ENCODE measurements around the gene GPNMB. TPM values are rescaled to one million over a fixed set of nuclear protein-coding genes. Genes with fewer than 3 reads are reported as not detected.
"Not testable (repeated sequence)": the region's sequence is repeated elsewhere in the genome, so short reads cannot be mapped to it uniquely, and the experiment has no call there.

GPNMB gene
- under 1 TPM in 1 of 2 experiments, not detected in 1; 0.43 TPM for total RNA-seq

GRCh38 chr7:23246555-23246954 lies at the start of gene GPNMB:
TSS of gene GPNMB (plus strand) at chr7:23246775. CDS start at chr7:23246858, 83 bp downstream.
- no peak within 1 kb of the TSS for H3K4me3 Mint-ChIP-seq
- ChIA-PET POLR2A (no interaction called here), CTCF (no interaction called here)
- H3K9me3 Mint-ChIP-seq, result no peaks in the 10 kb centered on the region
- DNase-seq, result no peak
- H3K27me3 Mint-ChIP-seq, result peaks cover 53% of the 10 kb centered on the region
- no peak within 1 kb of the TSS for H3K27ac Mint-ChIP-seq
- no peaks in the 10 kb centered on the region for H3K36me3 Mint-ChIP-seq
- intact Hi-C loops (cut with micrococcal nuclease), result no loop called here
- H3K4me1 Mint-ChIP-seq (ENCODE audit: low read depth), result peaks cover 5% of the 10 kb centered on the region

GRCh38 chr7:23197745-23198144 lies 48.8 kb upstream of the GPNMB start:
- H3K4me3 Mint-ChIP-seq; intact Hi-C loops (cut with micrococcal nuclease); H3K9me3 Mint-ChIP-seq; CTCF ChIA-PET; DNase-seq; H3K27ac Mint-ChIP-seq; H3K4me1 Mint-ChIP-seq (ENCODE audit: low read depth); H3K27me3 Mint-ChIP-seq: not testable (repeated sequence)
- peaks cover 44% of the 10 kb centered on the region for H3K36me3 Mint-ChIP-seq
- POLR2A ChIA-PET, result interaction anchor here (0.6 kb wide), 1 partner anchor 58 kb away, joined by 3 read pairs; no protein-coding TSS in a partner anchor

GRCh38 chr7:23200331-23200730 lies 46.2 kb upstream of the GPNMB start:
- Mint-ChIP-seq H3K27me3 (peaks cover 2% of the 10 kb centered on the region), H3K27ac (no peak overlapping the region), H3K36me3 (peaks cover 54% of the 10 kb centered on the region), H3K4me3 (no peak overlapping the region), H3K9me3 (peaks cover 2% of the 10 kb centered on the region), H3K4me1 (ENCODE audit: low read depth) (no peaks in the 10 kb centered on the region)
- CTCF ChIA-PET, result interaction anchor here (0.6 kb wide), 1 partner anchor 16 kb away, joined by 5 read pairs; no protein-coding TSS in a partner anchor
- DNase-seq, result no peak
- POLR2A ChIA-PET, result no interaction called here
- intact Hi-C loops (cut with micrococcal nuclease), result no loop called here

GRCh38 chr7:23204241-23204640 lies 42.3 kb upstream of the GPNMB start:
- intact Hi-C loops (cut with micrococcal nuclease), result no loop called here
- Mint-ChIP-seq H3K4me3 (no peak overlapping the region), H3K9me3 (peaks cover 2% of the 10 kb centered on the region), H3K27me3 (peaks cover 16% of the 10 kb centered on the region), H3K4me1 (ENCODE audit: low read depth) (peaks cover 4% of the 10 kb centered on the region), H3K27ac (no peak overlapping the region), H3K36me3 (peaks cover 33% of the 10 kb centered on the region)
- CTCF ChIA-PET, result no interaction called here
- no peak for DNase-seq
- POLR2A ChIA-PET, result no interaction called here

GRCh38 chr7:23205577-23205908 lies 41.0 kb upstream of the GPNMB start:
- no peak overlapping the region for H3K4me3 Mint-ChIP-seq
- intact Hi-C loops (cut with micrococcal nuclease), result no loop called here
- DNase-seq, result no peak
- peaks cover 22% of the 10 kb centered on the region for H3K36me3 Mint-ChIP-seq
- no peak overlapping the region for H3K27ac Mint-ChIP-seq
- CTCF ChIA-PET, result interaction anchor here (0.8 kb wide), 1 partner anchor 9 kb away, joined by 3 read pairs; no protein-coding TSS in a partner anchor
- peaks cover 4% of the 10 kb centered on the region for H3K4me1 Mint-ChIP-seq (ENCODE audit: low read depth)
- POLR2A ChIA-PET, result interaction anchor here (0.6 kb wide), 1 partner anchor 1812 kb away, joined by 4 read pairs; no protein-coding TSS in a partner anchor
- peaks cover 2% of the 10 kb centered on the region for H3K9me3 Mint-ChIP-seq
- peaks cover 16% of the 10 kb centered on the region for H3K27me3 Mint-ChIP-seq

- Mint-ChIP-seq H3K27ac (no peak overlapping the region), H3K27me3 (peaks cover 16% of the 10 kb centered on the region), H3K36me3 (peaks cover 21% of the 10 kb centered on the region), H3K9me3 (peaks cover 2% of the 10 kb centered on the region), H3K4me1 (ENCODE audit: low read depth) (peaks cover 4% of the 10 kb centered on the region), H3K4me3 (no peak overlapping the region)
- ChIA-PET CTCF (interaction anchor here (0.8 kb wide), 1 partner anchor 8 kb away, joined by 3 read pairs; no protein-coding TSS in a partner anchor), POLR2A (interaction anchor here (0.6 kb wide), 1 partner anchor 1811 kb away, joined by 4 read pairs; no protein-coding TSS in a partner anchor)
- no peak for DNase-seq
- intact Hi-C loops (cut with micrococcal nuclease), result no loop called here
These were observed 40.4 kb upstream of the GPNMB start for GRCh38 chr7:23205909-23206767.

GRCh38 chr7:23207021-23207420 lies 39.6 kb upstream of the GPNMB start:
- H3K4me3 Mint-ChIP-seq, result no peak overlapping the region
- no peak overlapping the region for H3K27ac Mint-ChIP-seq
- DNase-seq, result no peak
- CTCF ChIA-PET, result no interaction called here
- intact Hi-C loops (cut with micrococcal nuclease), result no loop called here
- peaks cover 4% of the 10 kb centered on the region for H3K4me1 Mint-ChIP-seq (ENCODE audit: low read depth)
- peaks cover 14% of the 10 kb centered on the region for H3K36me3 Mint-ChIP-seq
- H3K27me3 Mint-ChIP-seq, result peaks cover 16% of the 10 kb centered on the region
- H3K9me3 Mint-ChIP-seq, result peaks cover 2% of the 10 kb centered on the region
- POLR2A ChIA-PET, result no interaction called here

GRCh38 chr7:23207884-23208283 lies 38.7 kb upstream of the GPNMB start:
- Mint-ChIP-seq H3K27me3 (peaks cover 16% of the 10 kb centered on the region), H3K4me3 (no peak overlapping the region), H3K27ac (no peak overlapping the region), H3K9me3 (peaks cover 2% of the 10 kb centered on the region), H3K4me1 (ENCODE audit: low read depth) (peaks cover 4% of the 10 kb centered on the region), H3K36me3 (peaks cover 13% of the 10 kb centered on the region)
- ChIA-PET POLR2A (no interaction called here), CTCF (no interaction called here)
- intact Hi-C loops (cut with micrococcal nuclease), result no loop called here
- DNase-seq, result no peak

GRCh38 chr7:23208316-23208715 lies 38.3 kb upstream of the GPNMB start:
- CTCF ChIA-PET, result no interaction called here
- intact Hi-C loops (cut with micrococcal nuclease), result no loop called here
- Mint-ChIP-seq H3K27ac (no peak overlapping the region), H3K36me3 (peaks cover 9% of the 10 kb centered on the region), H3K4me3 (no peak overlapping the region), H3K27me3 (peaks cover 16% of the 10 kb centered on the region), H3K4me1 (ENCODE audit: low read depth) (peaks cover 4% of the 10 kb centered on the region), H3K9me3 (peaks cover 2% of the 10 kb centered on the region)
- DNase-seq, result no peak
- POLR2A ChIA-PET, result no interaction called here

GRCh38 chr7:23210506-23210905 lies 36.1 kb upstream of the GPNMB start:
- H3K27ac Mint-ChIP-seq, result no peak overlapping the region
- intact Hi-C loops (cut with micrococcal nuclease), result no loop called here

GRCh38 chr7:23211589-23211988 lies 35.0 kb upstream of the GPNMB start:
- Mint-ChIP-seq H3K4me1 (ENCODE audit: low read depth) (no peaks in the 10 kb centered on the region), H3K36me3 (no peaks in the 10 kb centered on the region), H3K9me3 (no peaks in the 10 kb centered on the region), H3K4me3 (no peak overlapping the region), H3K27me3 (peaks cover 9% of the 10 kb centered on the region), H3K27ac (no peak overlapping the region)
- POLR2A ChIA-PET, result no interaction called here
- CTCF ChIA-PET, result interaction anchor here (0.7 kb wide), 1 partner anchor 17 kb away, joined by 3 read pairs; no protein-coding TSS in a partner anchor
- DNase-seq, result no peak
- intact Hi-C loops (cut with micrococcal nuclease), result no loop called here

More at GRCh38 chr7:23210506-23210905, 36.1 kb upstream of the GPNMB start:
- Mint-ChIP-seq H3K36me3 (no peaks in the 10 kb centered on the region), H3K4me3 (no peak overlapping the region), H3K4me1 (ENCODE audit: low read depth) (peaks cover 2% of the 10 kb centered on the region), H3K9me3 (no peaks in the 10 kb centered on the region), H3K27me3 (peaks cover 13% of the 10 kb centered on the region)
- CTCF ChIA-PET, result no interaction called here
- POLR2A ChIA-PET, result no interaction called here
- no peak for DNase-seq

- CTCF ChIA-PET, result interaction anchor here (0.7 kb wide), 1 partner anchor 16 kb away, joined by 3 read pairs; no protein-coding TSS in a partner anchor
- Mint-ChIP-seq H3K4me1 (ENCODE audit: low read depth) (no peaks in the 10 kb centered on the region), H3K27me3 (peaks cover 1% of the 10 kb centered on the region), H3K36me3 (no peaks in the 10 kb centered on the region), H3K9me3 (no peaks in the 10 kb centered on the region), H3K27ac (no peak overlapping the region), H3K4me3 (no peak overlapping the region)
- POLR2A ChIA-PET, result no interaction called here
- DNase-seq, result no peak
- intact Hi-C loops (cut with micrococcal nuclease), result no loop called here
These were observed 34.2 kb upstream of the GPNMB start for GRCh38 chr7:23212395-23212794.

- H3K27me3 Mint-ChIP-seq, result peaks cover 1% of the 10 kb centered on the region
- H3K36me3 Mint-ChIP-seq, result no peaks in the 10 kb centered on the region
- ChIA-PET POLR2A (no interaction called here), CTCF (no interaction called here)
- DNase-seq, result no peak
- H3K9me3 Mint-ChIP-seq, result no peaks in the 10 kb centered on the region
- no peak overlapping the region for H3K27ac Mint-ChIP-seq
- H3K4me1 Mint-ChIP-seq (ENCODE audit: low read depth), result no peaks in the 10 kb centered on the region
- no peak overlapping the region for H3K4me3 Mint-ChIP-seq
- intact Hi-C loops (cut with micrococcal nuclease), result no loop called here
These were observed 33.7 kb upstream of the GPNMB start for GRCh38 chr7:23212841-23213240.
